GM19351 (cell line): Measurements from ENCODE around the gene PLEKHH3.
"Not testable (repeated sequence)": the region's sequence is repeated elsewhere in the genome, so short reads cannot be mapped to it uniquely, and the experiment has no call there.

Source experiments
- ATAC-seq: cut with Tn5 transposase; IDR thresholded peaks from one replicate; pipeline ENCODE4 v1.9.1; 2021; ENCODE audit warnings: mild to moderate bottlenecking, moderate library complexity; ENCODE audit not compliant: unreplicated experiment

PLEKHH3 gene

GRCh38 chr17:42673266-42673884 is 3.4 kb downstream of the PLEKHH3 start:
- no peak for ATAC-seq

GRCh38 chr17:42672038-42672437 is 4.8 kb downstream of the PLEKHH3 start:
- ATAC-seq, result no peak

GRCh38 chr17:42670789-42671657 is 5.8 kb downstream of the PLEKHH3 start:
- no peak for ATAC-seq

- ATAC-seq, result no peak
Measured at GRCh38 chr17:42669977-42670788, 6.6 kb downstream of the PLEKHH3 start.

GRCh38 chr17:42669705-42669976 is 7.2 kb downstream of the PLEKHH3 start:
- ATAC-seq, result no peak

- no peak for ATAC-seq
Measured at GRCh38 chr17:42667088-42667951, 9.5 kb downstream of the PLEKHH3 start.

- ATAC-seq, result not testable (repeated sequence)
Measured at GRCh38 chr17:42666126-42666525, 10.7 kb downstream of the PLEKHH3 start.

- ATAC-seq, result no peak
Measured at GRCh38 chr17:42665581-42666001, 11.2 kb downstream of the PLEKHH3 start.

- ATAC-seq, result no peak
Measured at GRCh38 chr17:42660692-42661345, 16.0 kb downstream of the PLEKHH3 start.

- not testable (repeated sequence) for ATAC-seq
Measured at GRCh38 chr17:42659932-42660274, 16.9 kb downstream of the PLEKHH3 start.

- ATAC-seq, result peak; percentile 48
Measured at GRCh38 chr17:42659079-42659931, 17.5 kb downstream of the PLEKHH3 start, which contains the start of gene TUBG2. Gene TUBG2 (plus strand): TSS chr17:42659284. CDS start chr17:42659504, 220 bp downstream.

- no peak for ATAC-seq
Measured at GRCh38 chr17:42657824-42658588, 18.8 kb downstream of the PLEKHH3 start.

- no peak for ATAC-seq
Measured at GRCh38 chr17:42655528-42655927, 21.3 kb downstream of the PLEKHH3 start.

GRCh38 chr17:42653179-42654124 is 23.3 kb downstream of the PLEKHH3 start:
- no peak for ATAC-seq

- no peak for ATAC-seq
Measured at GRCh38 chr17:42651392-42651791, 25.4 kb downstream of the PLEKHH3 start.

GRCh38 chr17:42647778-42648177 is 29.0 kb downstream of the PLEKHH3 start:
- no peak for ATAC-seq

- no peak for ATAC-seq
Measured at GRCh38 chr17:42642336-42642735, 34.5 kb downstream of the PLEKHH3 start.
